ENCODE data around the gene PPP1CC.
"Not testable (repeated sequence)": the region's sequence is repeated elsewhere in the genome, so short reads cannot be mapped to it uniquely, and the experiment has no call there.

The PPP1CC gene

GRCh38 chr12:110742718-110743570 is at the start of gene PPP1CC:
Gene PPP1CC, minus strand, starts transcription at chr12:110742891. Its CDS starts 184 bp downstream, at chr12:110742707.
- DNase-seq (ENCODE audit: low read depth in 1 of 2, low spot score in 1 of 2): peak; percentile 85 to 86

GRCh38 chr12:110791589-110791988 is 48.9 kb upstream of the PPP1CC start:
- no peak for DNase-seq (ENCODE audit: low read depth in 1 of 2, low spot score in 1 of 2)

DNA sequence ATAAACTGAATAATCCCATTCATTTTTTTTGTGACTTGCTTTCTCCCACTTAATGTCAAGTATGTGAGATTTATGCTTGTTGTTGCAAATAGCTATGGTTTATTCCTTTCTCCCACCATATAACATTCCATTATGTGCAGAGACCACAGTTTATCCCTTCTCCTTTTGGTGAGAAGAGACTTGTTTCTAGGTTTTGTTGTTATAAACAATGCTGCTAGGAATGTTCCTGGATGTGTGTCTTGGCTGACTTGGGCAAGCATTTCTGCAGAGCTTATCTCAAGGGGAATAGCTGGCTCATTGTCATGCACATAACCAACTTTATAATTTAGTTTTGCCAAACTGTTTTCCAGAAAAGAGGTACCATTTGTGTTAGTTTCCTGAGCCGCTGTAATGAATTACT is 47.6 kb upstream of the PPP1CC start:
- no peak for DNase-seq (ENCODE audit: low read depth in 1 of 2, low spot score in 1 of 2)

DNA sequence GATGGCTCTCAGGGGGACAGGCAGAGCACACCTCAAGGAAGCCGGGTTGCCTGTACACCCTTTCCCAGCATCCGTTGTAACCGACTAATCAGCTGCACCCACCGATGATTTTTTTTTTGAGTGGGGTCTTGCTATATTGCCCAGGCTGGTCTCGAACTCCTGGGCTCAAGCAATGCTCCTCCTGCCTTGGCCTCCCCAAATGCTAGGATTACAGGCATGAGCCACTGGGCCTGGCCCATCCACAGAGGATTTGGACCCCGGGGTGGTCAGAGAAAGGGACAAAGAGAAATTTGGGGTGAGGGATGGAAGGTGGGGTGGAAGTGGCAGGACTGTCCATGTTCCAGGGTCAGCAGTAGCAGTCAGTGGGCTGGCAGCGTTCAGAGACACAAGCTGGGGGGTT is 43.3 kb upstream of the PPP1CC start:
- no peak for DNase-seq (ENCODE audit: low read depth in 1 of 2, low spot score in 1 of 2)

GRCh38 chr12:110785240-110785639 is 42.5 kb upstream of the PPP1CC start:
- no peak for DNase-seq (ENCODE audit: low read depth in 1 of 2, low spot score in 1 of 2)

DNA sequence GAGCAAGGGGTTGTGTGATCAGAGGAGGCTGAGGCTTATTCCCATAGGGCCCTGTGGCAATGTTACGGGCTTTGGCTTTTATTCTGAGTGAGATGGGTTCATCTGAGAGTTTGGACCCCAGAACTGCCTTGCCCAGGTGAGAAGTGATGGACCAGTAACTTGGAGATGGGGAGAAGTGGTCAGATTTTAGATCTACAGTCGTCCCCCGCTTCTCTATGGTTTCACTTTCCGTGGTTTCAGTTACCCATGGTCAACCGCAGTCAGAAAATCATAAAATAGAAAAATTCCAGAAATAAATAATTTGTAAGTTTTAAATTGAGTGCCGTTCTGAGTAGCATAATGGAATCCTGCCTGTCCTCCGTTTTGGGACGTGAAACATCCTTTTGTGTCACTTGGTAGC is 40.2 kb upstream of the PPP1CC start:
- DNase-seq (ENCODE audit: low read depth in 1 of 2, low spot score in 1 of 2): no peak

- DNase-seq (ENCODE audit: low read depth in 1 of 2, low spot score in 1 of 2): no peak
Observed at GRCh38 chr12:110782094-110782493, 39.4 kb upstream of the PPP1CC start.

DNA sequence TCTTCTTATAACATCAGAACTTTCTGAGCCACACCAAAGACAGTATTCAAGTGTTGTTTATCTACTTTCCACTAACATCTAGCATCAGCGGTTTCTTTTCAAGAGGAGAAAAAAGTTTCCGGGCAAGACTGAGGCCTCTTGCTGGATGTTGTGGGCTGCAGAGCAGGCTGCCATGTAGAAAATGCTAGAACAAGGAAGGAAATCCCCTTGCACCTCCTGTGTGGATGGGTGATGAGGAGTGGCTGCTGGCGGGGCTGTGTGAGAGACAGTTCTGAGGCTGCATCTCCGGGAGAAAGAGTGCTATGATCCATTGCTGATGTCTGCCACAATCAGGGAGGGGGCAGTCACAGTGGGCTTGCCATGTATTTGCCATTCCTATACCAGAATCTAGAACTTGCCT is 37.8 kb upstream of the PPP1CC start:
- peak; percentile 10 to 24 for DNase-seq (ENCODE audit: low read depth in 1 of 2, low spot score in 1 of 2)

DNA sequence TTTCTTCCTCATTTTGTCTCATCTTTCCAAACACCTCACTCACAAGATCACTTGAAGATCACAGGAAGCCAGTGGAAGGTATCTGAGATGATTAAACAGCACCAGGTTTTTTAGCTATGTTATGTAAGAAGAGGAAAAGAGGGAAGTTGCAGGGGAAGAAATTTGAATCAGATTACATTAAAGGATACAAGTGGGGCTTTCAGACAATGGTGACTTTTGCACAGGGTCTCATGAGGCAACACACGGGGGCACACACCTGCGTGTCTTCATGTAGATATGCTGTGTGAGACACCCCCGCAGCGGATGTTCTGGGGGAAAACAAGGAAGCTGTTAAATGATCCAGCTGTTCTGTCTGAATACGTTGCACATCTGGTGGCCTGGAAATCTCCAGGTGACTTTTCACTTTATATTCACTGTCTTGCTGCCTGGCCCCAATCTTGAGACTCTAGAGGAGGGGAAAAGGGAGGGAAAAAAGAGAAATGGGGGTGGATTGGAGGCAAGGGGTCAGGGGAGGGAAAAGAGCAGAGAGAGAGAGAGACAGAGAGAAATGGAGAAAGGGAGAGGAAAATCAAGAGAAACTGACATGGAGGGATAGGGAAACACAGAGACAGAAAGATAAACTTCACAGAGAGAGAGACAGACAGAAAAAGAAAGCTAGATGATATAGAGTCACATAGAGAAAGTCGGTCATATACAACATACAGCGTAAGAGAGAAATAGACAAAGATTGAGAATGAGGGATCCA is 36.3 kb upstream of the PPP1CC start:
- DNase-seq (ENCODE audit: low read depth in 1 of 2, low spot score in 1 of 2): no peak

GRCh38 chr12:110776410-110776809 is 33.7 kb upstream of the PPP1CC start:
- DNase-seq (ENCODE audit: low read depth in 1 of 2, low spot score in 1 of 2): peak in 1 of 2 donors; percentile 24

DNA sequence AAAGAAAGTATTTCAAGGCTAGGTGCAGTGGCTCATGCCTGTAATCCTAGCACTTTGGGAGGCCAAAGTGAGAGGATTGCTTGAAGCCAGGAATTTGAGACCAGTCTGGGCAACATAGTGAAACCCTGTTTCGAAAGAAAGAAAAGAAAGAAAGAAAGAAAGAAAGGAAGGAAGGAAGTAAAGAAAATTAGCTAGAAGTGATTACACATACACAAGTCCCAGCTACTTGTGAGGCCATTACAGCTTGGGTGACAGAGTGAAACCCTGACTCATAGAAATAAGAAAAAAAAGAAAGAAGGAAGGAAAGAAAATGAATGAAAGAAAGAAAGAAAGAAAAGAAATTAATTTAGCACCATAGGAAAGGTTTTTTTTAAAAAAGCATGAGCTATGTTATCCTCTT is 33.3 kb upstream of the PPP1CC start:
- DNase-seq (ENCODE audit: low read depth in 1 of 2, low spot score in 1 of 2): no peak

DNA sequence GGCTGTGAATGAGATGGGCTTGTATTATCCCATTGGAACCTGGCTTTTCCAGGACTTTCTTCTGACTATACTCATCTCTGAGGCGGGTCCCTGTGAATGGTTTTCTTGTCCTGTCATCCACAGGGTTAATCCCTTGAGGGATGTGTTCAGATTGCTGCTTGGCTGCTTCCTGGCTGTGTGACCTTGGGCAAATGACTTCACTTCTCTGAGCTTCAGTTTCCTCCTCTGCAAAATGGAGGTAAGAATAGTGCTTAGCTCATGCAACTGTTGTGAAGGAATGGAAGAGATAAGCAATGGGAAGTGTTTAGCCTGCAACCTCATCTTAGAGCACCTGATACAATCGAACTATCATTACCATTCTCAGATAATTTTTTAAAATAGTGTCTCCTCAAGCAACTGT is 32.1 kb upstream of the PPP1CC start:
- no peak for DNase-seq (ENCODE audit: low read depth in 1 of 2, low spot score in 1 of 2)

DNA sequence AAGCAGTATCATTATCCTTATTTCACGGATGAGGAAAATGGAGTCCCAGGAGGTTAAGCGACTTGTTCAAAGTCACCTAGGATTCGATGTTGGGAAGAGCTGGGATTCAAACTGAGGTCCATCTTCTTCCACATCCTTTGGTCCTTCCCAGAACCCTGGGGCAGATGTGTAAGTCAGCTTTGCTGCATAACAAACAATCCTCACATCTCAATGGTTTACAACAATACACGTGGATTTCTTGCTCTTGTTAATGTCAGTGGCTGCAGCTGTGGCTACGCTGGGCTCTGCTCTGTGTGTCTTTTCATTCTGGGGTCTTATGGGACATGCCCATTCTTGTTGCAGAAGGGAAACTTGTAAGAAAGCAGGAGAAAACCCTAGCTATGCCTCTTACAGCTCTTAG is 26.3 kb upstream of the PPP1CC start:
- DNase-seq (ENCODE audit: low read depth in 1 of 2, low spot score in 1 of 2): no peak

GRCh38 chr12:110767863-110768262 is 25.2 kb upstream of the PPP1CC start:
- DNase-seq (ENCODE audit: low read depth in 1 of 2, low spot score in 1 of 2): no peak

DNA sequence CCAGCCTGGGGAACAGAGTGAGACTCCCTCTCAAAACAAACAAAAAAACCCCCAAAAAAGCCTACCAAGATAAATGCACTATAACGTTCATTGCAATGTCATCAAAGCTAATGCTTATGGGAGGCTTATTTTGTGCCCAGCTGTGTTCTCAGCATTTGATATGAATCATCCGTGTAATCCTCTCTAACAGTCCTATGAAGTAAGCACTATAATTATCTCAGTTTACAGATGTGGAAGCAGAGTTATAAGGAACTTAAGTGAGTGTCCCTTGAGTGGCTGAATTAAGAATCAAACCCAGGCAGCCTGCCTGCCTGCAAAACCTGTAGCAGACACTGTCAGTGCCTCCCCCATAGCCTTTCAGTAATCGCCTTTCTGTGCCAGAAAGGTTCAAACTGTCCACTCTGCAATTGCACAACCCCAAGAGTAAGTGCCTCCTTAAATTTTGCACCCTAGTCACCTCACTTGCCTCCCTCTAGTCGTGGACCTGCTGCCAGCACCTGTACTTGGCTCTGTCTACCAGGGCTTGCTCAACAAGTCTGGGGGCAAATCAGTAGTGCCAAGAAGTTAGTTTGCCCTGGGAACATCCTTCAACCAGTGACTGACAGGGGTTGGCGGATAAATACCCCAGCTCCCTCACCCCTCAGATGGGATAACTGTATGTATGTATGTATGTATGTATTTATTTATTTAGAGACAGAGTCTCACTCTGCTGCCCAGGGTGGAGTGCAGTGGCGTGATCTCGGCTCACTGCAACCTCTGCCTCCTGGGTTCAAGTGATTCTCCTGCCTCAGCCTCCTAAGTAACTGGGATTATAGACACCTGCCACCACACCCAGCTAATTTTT is 23.8 kb upstream of the PPP1CC start:
- DNase-seq (ENCODE audit: low read depth in 1 of 2, low spot score in 1 of 2): no peak

DNA sequence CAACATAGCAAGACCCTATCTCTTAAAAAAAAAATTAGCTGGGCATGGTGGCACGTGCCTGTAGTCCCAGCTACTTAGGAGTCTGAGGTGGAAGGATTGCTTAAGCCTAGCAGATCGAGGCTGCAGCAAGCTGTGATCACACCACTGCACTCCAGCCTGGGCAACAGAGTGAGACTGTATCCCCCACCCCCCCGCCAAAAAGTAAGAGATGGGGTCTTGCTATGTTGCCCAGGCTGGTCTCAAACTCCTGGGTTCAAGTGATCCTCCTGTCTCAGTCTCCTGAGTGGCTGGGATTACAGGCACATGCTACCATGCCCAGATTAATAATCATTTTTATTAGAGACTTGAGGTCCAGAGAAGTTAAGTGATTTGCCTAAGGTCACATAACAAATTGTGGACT is 22.9 kb upstream of the PPP1CC start:
- not testable (repeated sequence) for DNase-seq (ENCODE audit: low read depth in 1 of 2, low spot score in 1 of 2)

GRCh38 chr12:110765111-110765510 is 22.4 kb upstream of the PPP1CC start:
- no peak for DNase-seq (ENCODE audit: low read depth in 1 of 2, low spot score in 1 of 2)

GRCh38 chr12:110763583-110763982 is 20.9 kb upstream of the PPP1CC start:
- no peak for DNase-seq (ENCODE audit: low read depth in 1 of 2, low spot score in 1 of 2)

GRCh38 chr12:110762891-110763290 is 20.2 kb upstream of the PPP1CC start:
- no peak for DNase-seq (ENCODE audit: low read depth in 1 of 2, low spot score in 1 of 2)

DNA sequence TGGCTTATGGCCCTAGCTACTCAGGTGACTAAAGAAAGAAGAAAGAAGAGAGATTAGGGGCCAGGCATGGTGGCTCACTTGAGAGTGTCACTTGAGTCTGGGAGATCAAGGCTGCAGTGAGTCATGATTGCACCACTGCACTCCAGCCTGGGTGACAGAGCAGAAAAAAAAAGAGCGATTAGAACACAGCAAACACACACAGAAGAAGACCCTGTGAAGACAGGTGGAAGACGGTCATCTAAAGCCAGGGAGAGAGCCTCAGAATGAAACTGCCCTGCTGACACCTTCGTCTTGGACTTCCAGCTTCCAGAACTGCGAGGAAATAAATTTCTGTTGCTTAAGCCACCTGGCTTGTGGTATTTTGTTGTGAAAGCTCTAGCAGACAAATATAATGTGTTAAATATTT is 17.5 kb upstream of the PPP1CC start:
- DNase-seq (ENCODE audit: low read depth in 1 of 2, low spot score in 1 of 2): no peak

DNA sequence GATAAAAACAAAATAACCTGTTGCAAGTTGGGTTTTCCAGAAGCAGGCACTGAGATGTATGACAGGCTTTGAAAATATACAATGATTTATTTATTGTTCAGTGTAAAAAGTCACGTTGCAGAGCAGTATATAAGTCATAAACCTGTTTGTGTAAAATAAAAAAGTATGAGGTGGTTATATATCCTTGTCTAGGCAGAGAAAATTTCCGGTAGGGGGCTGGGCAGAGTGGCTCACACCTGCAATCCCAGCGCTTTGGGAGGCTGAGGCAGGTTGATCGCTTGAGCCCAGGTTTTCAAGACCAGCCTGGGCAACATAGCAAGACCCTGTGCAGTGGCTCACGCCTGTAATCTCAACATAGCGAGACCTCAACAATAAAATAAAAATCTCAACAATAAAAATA is 16.2 kb upstream of the PPP1CC start:
- no peak for DNase-seq (ENCODE audit: low read depth in 1 of 2, low spot score in 1 of 2)

DNA sequence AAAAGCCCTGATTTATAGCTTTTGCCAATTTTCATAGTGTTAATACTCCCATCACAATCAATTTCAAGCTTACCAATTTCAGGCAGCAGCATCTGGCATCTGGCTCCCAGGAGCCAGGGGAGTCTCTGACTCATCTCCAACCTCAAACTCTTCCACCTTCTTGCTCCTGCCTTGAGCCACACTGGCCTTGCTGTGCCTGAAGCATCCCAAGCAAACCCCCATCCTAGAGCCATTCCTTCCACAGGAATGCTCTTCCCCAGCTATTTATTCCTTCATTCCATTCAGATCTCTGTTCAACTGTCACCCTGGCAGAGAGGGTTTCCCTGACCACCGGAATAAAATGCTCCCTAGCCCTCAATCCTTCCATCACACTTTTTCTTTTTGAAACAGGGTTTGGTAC is 13.9 kb upstream of the PPP1CC start:
- no peak for DNase-seq (ENCODE audit: low read depth in 1 of 2, low spot score in 1 of 2)
